Mammary epithelial cell (primary cell): ENCODE measurements around the gene C12orf54.

Source experiments
- EZH2 ChIP-seq: IDR thresholded peaks from 2 replicates; pipeline ENCODE4 v1.6.1; 2012; ENCODE audit warnings: low read length, inconsistent platforms, borderline replicate concordance
- TF ChIP-seq, protein P1 (sequence below), 2 donors: IDR thresholded peaks in 1 of 2; conservative IDR thresholded peaks in 1 of 2; 2 replicates each; pipeline ENCODE4 v1.5.1; 2011 to 2012; ENCODE audit warnings: inconsistent platforms in 2 of 2, low read length in 2 of 2, mild to moderate bottlenecking in 2 of 2, control low read depth in 1 of 2, low read depth in 1 of 2; ENCODE audit not compliant: insufficient read depth in 1 of 2; ENCODE audit errors: extremely low read depth in 1 of 2

DNA sequence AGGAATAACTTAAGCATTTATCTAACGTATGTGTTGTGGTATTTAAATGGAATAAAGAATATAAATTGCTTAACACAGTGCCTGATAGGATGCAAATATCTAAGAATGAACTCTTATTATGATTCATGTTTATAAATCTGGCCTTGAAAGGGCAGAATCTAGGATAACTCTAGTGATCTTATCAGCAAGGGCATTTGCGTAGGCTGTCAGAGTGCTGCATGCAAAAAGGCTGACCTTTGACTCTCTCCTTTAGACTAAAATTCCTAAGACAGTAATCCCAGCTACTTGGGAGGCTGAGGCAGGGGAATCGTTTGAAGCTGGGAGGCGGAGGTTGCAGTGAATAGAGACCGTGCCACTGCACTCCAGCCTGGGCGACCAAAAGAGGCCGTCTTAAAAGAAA is 41.2 kb upstream of the C12orf54 start:
- TF ChIP-seq, protein P1, sequence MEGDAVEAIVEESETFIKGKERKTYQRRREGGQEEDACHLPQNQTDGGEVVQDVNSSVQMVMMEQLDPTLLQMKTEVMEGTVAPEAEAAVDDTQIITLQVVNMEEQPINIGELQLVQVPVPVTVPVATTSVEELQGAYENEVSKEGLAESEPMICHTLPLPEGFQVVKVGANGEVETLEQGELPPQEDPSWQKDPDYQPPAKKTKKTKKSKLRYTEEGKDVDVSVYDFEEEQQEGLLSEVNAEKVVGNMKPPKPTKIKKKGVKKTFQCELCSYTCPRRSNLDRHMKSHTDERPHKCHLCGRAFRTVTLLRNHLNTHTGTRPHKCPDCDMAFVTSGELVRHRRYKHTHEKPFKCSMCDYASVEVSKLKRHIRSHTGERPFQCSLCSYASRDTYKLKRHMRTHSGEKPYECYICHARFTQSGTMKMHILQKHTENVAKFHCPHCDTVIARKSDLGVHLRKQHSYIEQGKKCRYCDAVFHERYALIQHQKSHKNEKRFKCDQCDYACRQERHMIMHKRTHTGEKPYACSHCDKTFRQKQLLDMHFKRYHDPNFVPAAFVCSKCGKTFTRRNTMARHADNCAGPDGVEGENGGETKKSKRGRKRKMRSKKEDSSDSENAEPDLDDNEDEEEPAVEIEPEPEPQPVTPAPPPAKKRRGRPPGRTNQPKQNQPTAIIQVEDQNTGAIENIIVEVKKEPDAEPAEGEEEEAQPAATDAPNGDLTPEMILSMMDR (conservative IDR thresholded peaks at IDR 0.05 in 1 of 2, IDR thresholded peaks at IDR 0.05 in 1 of 2; ENCODE audit: extremely low read depth in 1 of 2, insufficient read depth in 1 of 2, low read depth in 1 of 2, low read length in 2 of 2) = no peak
- TF ChIP-seq EZH2 = no peak
